AG08395 (cell line): ENCODE measurements around the gene GPS2.
"Not testable (repeated sequence)": the region's sequence is repeated elsewhere in the genome, so short reads cannot be mapped to it uniquely, and the experiment has no call there.

Experiments
- DNase-seq: peaks from one replicate; pipeline ENCODE4 v3.0.0; 2012; ENCODE audit warnings: mixed read lengths, low spot score

Gene GPS2

GRCh38 chr17:7336240-7337175, 21.3 kb upstream of the GPS2 start, which contains the start of gene ACAP1:
TSS of gene ACAP1 (plus strand) at chr17:7336529. CDS start at chr17:7336735, 206 bp downstream.
- no peak for DNase-seq

- not testable (repeated sequence) for DNase-seq
Measured at GRCh38 chr17:7335765-7336164, 20.6 kb upstream of the GPS2 start.

- DNase-seq, result no peak
Measured at GRCh38 chr17:7334938-7335538, 19.9 kb upstream of the GPS2 start.

- DNase-seq, result not testable (repeated sequence)
Measured at GRCh38 chr17:7332600-7333069, 17.5 kb upstream of the GPS2 start.

- no peak for DNase-seq
Measured at GRCh38 chr17:7332111-7332510, 17.0 kb upstream of the GPS2 start.

GRCh38 chr17:7330638-7331015, 15.5 kb upstream of the GPS2 start:
- no peak for DNase-seq

- peak; percentile 91 for DNase-seq
Measured at GRCh38 chr17:7329997-7330637, 15.0 kb upstream of the GPS2 start.

- DNase-seq, result peak; percentile 98
Measured at GRCh38 chr17:7329374-7329996, 14.3 kb upstream of the GPS2 start.

GRCh38 chr17:7328840-7329373, 13.7 kb upstream of the GPS2 start, which contains the start of gene NEURL4:
TSS of gene NEURL4 (minus strand) at chr17:7329335. CDS start at chr17:7329312, 23 bp downstream.
- no peak for DNase-seq

GRCh38 chr17:7328009-7328408, 12.8 kb upstream of the GPS2 start:
- DNase-seq, result no peak

- DNase-seq, result no peak
Measured at GRCh38 chr17:7327501-7327900, 12.3 kb upstream of the GPS2 start.

- no peak for DNase-seq
Measured at GRCh38 chr17:7327056-7327455, 11.9 kb upstream of the GPS2 start.

- no peak for DNase-seq
Measured at GRCh38 chr17:7326186-7326585, 11.0 kb upstream of the GPS2 start.

- no peak for DNase-seq
Measured at GRCh38 chr17:7325031-7325528, 9.9 kb upstream of the GPS2 start.

- no peak for DNase-seq
Measured at GRCh38 chr17:7324438-7324779, 9.2 kb upstream of the GPS2 start.

GRCh38 chr17:7323731-7324437, 8.7 kb upstream of the GPS2 start:
- DNase-seq, result peak; percentile 63

- no peak for DNase-seq
Measured at GRCh38 chr17:7322520-7323194, 7.5 kb upstream of the GPS2 start.

- DNase-seq, result no peak
Measured at GRCh38 chr17:7321466-7321865, 6.3 kb upstream of the GPS2 start.

- DNase-seq, result no peak
Measured at GRCh38 chr17:7318121-7318860, 3.1 kb upstream of the GPS2 start.
